ENCODE data around the gene FBXL7.

- TF ChIP-seq TEAD4 (IDR thresholded peaks at IDR 0.05) = no peak
- TF ChIP-seq EP300 (IDR thresholded peaks at IDR 0.05; ENCODE audit: borderline replicate concordance) = no peak
- TF ChIP-seq EGR1 (IDR thresholded peaks at IDR 0.05) = no peak
- TF ChIP-seq RAD21 (IDR thresholded peaks at IDR 0.05; ENCODE audit: low read depth) = no peak
- TF ChIP-seq MAX (IDR thresholded peaks at IDR 0.05) = no peak
- TF ChIP-seq TCF12 (IDR thresholded peaks at IDR 0.05; ENCODE audit: low read depth) = no peak
- no peak for TF ChIP-seq REST (IDR thresholded peaks at IDR 0.05; ENCODE audit: low read depth)
Measured at GRCh38 chr5:15819617-15820016, 319.6 kb downstream of the FBXL7 start.

All from Ishikawa (cell line).